CD4-positive, alpha-beta T cell treated with Interleukin-4 for 4 hours (primary cell): Measurements from ENCODE around the gene MRPL22.
"Not testable (repeated sequence)": the region's sequence is repeated elsewhere in the genome, so short reads cannot be mapped to it uniquely, and the experiment has no call there.

ENCODE experiments used
- DNase-seq: peaks from one replicate; pipeline ENCODE4 v3.0.0-alpha.2; 2020

Gene MRPL22

DNA sequence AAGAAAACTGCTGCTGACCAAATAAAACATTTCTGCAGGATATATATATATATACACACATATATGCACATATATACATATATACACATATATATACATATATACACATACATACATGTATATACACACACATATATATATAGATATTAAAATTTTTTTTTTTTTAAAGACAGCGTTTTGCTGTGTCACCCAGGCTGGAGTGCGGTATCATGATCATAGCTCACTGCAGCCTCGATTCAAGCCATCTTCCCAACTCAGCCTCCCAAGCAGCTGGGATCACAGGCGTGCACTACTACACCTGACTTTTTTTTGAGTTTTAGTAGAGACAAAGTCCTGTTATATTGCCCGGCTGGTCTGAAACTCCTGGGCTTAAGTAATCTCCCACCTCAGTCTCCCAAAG, 2.7 kb downstream of the MRPL22 start:
- DNase-seq: no peak

DNA sequence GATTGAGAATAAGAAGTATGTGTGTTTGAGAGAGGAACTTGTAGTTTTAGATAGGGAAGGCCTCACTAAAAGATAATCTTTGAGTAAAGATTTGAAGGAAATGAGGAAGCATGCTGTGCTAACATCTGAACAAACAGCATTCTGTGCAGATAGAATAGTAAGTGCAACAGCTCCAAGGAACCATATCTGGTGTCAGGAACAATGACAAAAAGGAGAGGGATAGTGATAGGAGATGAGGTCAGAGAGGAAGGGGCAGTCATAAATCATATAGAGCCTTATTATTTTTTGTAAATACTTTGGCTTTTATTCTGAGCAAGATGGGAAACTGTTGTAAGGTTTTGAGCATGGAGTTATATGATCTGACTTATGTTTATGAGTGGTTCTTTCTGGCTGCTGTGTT, 3.8 kb downstream of the MRPL22 start:
- no peak for DNase-seq

DNA sequence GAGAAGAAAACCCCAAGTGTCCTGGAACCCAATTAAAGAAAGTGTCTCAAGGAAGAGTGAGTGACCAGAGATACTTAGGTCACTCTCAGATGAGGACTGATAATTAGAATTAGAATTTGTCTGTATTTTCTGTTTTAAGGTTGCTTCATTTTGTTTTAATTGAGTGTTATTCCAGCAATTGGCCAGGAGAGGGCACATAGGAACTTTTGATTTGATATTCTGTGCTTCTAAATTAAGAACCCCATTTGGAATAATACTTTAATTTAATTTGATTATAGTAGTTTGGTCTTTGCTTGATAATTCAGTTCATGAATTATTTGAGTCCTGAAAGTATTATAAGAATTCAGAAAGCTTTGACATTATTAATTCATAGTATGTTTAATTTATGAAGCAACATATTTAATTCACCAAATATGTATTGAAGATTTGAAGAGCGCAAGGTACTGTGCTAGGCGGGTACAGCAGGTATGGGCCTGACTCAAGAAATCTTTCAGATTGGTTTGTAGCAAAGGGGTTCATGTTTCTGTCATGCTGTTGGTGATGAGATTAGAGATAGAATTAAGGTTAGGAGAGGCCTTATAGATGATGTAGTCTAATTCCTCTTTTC, 4.9 kb downstream of the MRPL22 start:
- peak; percentile 40 for DNase-seq

DNA sequence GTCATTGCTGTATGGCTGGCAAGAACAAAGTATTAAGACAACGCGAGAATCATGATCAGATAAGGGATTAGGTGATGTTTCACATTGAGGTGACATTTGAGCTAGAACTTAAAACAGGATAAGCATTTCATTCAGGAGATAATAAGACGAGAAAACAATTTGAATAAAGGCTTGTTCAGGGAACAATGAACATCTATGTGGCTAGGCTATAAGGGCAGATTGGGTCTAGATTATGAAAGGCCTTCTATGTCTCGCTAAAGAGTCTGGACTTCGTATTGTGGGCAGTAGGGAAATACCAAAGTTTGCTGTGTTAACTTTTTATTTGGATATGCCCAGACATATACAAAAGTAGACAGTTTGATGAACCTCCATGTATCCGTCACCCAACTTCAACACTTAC, 6.9 kb downstream of the MRPL22 start:
- no peak for DNase-seq

DNA sequence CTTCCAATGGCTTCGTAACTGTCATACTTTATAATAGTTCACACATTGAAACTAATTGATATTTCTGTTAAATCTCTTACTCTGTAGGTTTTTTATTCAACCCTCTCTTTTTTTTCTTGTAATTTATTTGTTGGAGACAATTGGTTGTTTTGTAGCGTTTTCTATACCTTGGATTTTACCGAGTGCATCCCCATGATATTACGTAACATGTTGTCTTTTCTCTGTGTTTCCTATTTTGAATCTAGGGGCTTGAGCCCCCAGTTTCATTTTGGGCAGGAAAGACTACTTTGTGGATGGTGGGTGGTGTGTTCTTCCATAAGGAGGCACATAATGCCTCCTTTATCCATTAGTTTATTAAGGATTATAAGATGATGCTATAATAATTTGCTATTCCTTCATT, 7.4 kb downstream of the MRPL22 start:
- no peak for DNase-seq

DNA sequence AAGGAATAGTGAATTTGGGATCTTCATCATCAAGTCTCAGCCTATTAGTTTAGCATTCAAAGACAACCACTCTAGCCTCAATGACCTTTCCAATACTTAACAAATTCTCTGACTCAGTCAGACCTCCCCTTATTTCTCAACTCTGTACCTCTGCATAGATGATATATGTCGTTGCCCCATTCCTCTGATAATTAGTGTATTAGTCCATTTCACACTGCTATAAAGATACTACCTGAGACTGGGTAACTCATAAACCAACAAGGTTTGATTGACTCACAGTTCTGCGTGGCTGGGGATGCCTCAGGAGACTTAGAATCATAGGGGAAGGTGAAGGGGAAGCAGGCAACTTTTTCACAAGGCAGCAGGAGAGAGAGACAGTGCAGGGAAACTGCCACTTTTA, 8.9 kb downstream of the MRPL22 start:
- DNase-seq: no peak

DNA sequence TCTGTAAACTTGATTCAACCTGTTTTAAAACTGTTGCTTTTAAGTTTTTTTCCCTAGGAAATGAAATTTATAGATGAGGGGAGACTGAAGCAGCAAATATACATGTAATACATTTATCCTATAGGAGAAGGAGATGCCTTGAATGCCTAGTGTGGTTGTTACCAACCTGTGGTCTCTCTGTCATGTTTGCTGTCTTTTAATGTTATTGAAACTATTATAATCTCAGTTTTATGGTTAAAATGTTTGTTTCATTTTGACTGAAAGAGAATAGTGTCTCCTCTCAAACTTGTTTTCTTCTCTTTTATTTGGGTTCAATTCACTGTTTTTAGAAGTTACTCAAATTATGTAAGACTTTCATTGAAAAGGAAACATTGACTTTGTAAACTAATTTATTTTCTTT, 15.8 kb downstream of the MRPL22 start:
- no peak for DNase-seq

DNA sequence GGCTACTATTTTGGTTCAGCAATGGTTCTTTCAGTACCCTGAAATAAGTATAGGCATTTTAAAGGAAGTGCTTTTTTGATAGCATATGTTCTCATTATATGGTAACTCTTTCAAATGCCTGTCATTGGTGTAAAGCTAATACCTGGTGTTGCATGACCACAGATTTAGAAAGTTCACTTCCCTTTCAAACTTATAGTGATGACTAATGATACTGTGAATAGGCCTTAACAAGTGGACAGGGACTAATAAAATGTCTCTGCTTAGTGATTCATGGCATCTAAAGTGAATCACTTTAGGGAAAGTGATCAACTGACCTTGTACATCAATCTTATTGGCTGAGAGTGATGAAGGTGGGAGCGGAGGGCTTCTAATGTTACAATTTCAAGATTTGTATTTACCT, 21.6 kb downstream of the MRPL22 start:
- DNase-seq: no peak

DNA sequence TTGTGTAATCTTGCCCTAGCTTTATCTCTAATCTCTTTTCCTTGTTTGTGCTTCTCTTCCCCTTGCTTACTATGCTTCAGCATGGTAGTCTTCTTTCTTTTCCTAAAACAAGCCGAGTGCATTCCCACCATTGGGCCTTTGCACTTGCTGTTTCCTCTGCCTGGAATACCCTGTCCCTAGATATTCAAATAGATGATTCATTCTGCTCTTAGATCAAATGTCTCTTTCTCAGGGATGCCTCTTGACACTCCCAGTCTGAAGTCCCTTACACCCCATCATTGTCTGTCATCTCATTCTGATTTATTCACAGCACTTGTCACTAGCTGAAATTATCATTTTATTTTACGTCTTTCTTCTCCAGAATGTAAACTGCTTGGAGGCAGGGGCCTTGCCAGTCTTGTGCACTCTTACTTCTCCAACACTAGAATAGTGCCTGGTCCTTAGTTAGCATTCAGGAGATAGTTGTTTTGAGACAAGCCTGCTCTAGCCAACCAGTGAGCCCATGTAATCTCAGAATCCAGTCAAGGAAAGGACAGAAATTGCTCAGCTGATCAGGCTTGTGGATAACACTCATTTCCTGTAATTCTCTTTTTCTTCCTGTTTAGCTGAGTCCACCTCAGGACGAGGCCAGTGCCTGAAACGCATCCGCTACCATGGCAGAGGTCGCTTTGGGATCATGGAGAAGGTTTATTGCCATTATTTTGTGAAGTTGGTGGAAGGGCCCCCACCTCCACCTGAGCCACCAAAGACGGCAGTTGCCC, 25.4 kb downstream of the MRPL22 start:
- no peak for DNase-seq

DNA sequence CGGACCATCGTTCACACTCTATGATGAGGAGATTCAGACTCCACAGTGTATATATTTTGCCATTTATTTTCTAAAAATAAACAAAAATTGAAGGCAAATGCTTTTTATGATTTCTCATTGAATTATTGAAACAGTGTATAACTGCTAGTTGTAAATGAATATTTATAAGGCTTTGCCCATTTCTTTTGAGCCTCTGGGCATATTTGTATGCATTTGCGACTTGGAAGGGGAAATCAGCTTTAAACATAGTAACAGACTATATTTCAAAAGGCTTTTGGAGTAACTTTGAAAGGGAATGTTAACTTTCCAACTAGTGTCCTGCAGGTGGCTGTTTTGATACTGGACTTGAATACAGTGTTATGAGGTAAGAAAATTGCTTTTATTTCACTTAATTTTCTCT, 26.0 kb downstream of the MRPL22 start:
- no peak for DNase-seq

DNA sequence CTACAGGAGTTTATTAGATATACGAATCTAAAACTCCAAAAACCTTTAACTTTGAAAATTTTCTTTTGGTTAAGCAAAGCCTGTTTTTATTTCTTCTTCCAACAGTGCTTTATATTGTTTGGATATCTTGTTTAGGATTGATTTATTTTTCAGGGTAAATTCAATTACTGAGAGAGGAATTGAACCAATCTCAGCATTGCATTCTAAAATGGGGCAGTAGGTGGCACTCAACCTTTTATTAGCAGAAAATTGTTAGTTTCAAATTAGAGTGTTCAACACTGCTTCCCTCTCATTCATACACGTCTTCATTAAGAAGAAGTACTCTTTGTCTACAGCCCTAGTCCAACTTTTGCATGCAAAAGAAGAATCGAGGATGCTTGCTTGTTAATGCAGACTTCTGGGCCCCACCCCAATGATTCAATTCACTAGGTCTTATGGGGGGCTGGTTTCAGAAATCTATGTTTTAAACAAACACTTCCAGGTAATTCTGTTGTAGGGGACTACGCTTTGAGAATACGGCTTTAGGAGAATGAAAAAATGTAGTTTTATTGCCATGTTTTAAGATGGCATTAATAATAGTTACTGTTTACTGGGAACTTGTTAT, 26.6 kb downstream of the MRPL22 start:
- DNase-seq: no peak

DNA sequence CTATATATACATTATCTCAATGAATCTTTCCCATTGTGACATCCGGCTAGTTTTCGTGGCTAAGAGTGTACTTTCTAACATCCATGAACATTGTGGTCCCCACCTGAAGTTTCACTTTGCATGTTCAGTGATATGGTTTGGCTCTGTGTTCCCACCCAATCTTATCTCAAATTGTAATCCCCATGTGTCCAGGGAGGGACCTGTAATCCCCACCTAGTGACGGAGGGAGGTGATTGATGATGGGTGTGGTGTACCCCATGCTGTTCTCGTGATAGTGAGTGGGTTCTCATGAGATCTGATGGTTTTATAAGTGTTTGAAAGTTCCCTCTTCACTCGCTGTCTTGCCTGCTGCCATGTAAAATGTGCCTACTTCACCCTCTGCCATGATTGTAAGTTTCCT, 28.1 kb downstream of the MRPL22 start:
- no peak for DNase-seq

DNA sequence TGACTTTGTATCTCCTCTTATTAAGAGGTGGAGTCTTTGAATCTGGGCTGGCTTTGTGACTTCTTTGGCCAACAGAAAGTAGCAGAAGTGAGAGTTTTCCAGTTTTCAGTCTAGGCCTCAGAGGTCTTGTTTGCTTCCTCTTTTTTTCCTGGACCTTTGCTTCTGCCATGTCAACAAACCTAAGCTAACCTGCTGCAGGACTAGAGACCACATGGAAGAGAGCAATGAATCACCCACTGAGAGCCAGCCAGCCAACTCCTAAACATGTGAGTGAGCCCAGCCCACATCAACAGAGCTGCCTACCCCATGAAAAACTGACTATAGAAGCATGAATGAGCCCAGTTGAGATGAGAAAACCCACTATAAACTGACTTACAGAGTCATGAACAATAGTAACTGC, 29.9 kb downstream of the MRPL22 start:
- no peak for DNase-seq

DNA sequence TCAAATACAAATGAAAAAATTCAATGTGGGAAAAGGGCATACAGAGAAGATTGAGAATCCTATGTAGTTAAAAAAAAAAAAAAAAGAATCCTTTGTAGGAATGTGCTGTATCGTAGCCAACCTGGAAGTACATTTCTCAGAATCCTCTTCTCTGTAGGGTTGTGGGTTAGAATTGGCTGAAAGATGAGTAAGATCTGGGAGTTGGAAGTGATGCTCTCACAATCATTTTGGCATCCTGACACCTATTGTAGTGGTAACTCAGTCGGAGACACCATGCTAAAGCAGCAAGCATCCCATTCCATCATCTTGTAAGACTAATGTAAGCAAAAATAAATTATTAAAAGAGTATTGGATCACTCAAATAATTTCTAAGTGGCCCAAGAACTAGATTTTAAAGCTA, 30.6 kb downstream of the MRPL22 start:
- no peak for DNase-seq

DNA sequence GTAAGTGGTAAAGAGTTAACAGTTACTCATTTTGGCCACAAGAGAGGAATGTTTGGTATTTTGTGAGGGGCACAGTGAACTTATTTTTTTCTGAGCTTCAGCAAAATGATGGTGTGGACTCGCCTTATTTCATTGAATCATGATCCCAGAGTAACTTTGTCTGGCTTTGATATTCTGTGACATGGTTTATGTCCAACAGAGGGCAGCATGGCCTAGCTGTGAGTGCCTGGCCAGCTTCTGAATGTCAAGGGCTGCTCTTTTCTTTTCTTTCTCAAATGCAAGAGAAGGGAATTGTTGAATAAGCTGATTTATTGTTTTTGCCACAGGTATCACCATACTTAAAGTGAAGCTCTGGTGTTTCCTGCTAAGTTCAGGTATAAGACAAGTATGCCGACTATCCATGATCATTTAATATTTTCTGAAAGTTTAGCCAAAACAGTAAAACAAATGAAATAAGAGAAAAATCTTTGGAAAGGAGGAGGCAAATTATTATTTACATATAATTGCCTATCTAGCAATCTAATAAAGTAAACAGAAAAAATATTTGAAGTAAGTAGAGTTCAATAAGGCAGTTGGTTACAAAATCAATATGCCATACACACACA, 31.7 kb downstream of the MRPL22 start:
- no peak for DNase-seq

DNA sequence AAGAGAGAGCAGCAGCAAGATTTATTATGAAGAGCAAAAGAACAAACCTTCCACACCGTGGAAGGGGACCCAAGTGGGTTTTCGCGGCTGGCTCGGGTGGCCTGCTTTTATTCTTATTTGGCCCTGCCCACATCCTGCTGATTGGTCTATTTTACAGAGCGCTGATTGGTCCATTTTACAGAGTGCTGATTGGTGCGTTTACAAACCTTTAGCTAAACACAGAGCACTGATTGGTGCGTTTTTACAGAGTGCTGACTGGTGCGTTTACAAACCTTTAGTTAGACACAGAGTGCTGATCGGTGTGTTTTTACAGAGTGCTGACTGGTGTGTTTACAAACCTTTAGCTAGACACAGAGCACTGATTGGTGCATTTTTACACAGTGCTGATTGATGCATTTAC, 35.2 kb downstream of the MRPL22 start:
- not testable (repeated sequence) for DNase-seq

DNA sequence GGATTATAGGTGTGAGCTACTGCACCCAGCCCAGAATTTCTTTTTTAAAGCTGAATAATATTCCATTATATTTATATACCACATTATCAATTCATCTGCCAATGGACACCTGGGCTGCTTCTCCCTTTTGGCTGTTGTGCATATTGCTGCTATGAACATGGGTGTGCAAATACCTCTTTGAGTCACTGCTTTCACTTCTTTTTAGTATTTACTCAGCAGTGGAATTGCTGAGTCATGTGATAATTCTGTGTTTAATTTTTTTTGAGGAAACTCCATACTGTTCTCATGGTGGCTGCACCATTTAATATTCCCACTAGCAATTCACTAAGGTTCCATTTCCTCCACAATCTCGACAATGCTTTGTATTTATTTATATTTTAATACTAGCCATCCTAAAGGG, 36.5 kb downstream of the MRPL22 start:
- DNase-seq: no peak

DNA sequence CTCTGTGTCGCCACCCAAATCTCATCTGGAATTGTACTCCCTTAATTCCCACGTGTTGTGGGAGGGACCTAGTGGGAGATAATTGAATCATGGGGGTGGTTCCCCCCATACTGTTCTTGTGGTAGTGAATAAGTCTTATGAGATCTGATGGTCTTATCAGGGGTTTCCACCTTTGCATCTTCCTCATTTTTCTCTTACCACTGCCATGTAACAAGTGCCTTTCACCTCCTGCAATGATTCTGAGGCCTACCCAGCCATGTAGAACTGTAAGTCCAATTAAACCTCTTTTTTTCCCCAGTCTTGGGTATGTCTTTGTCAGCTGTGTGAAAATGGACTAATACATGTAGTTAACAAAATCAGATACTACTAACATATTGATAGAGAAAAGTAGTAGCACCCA, 37.4 kb downstream of the MRPL22 start:
- DNase-seq: not testable (repeated sequence)

DNA sequence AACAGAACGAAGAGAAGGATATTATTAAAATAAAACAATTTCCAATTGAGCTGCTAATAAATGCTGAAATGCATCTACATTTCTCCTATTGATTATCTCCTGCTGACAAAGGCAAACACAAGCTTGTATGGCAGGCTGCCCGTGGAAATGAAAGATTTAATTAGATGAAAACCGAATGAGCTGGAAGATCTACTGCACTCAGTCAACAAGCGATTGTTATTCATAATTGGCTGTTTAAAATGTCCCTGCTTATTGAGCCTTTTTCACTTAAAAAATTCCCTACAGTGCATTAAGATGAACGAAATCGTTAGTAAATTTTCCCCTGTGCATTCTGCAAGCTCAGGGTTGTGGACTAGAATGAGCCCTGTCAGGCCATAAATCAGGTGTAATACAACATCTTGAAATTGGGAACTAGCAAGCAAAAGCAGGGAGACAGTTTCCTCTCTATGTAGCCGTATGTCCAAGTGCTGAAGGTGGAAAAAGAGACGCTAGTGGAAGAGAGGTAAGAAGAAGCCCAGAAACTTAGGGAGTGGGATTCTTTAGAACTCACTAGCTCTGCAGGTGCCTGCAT, 44.2 kb downstream of the MRPL22 start:
- DNase-seq: no peak

DNA sequence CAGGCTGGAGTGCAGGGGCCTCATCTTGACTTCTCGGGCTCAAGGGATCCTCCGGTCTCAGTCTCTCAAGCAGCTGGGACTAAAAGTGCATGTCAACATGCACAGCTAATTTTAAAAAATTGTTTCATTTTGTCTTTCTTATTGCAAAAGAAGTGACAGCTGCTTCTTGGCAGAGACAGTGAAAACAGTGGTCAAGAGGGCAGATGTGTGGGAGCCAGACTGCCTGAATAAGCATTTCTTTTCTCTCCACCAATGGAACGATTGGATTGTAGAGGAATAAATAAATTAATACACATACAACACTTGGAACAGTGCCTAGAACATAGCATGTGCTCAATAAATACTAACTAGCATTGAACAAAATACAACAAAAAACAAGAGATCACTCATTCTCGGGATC, 45.3 kb downstream of the MRPL22 start:
- DNase-seq: no peak

DNA sequence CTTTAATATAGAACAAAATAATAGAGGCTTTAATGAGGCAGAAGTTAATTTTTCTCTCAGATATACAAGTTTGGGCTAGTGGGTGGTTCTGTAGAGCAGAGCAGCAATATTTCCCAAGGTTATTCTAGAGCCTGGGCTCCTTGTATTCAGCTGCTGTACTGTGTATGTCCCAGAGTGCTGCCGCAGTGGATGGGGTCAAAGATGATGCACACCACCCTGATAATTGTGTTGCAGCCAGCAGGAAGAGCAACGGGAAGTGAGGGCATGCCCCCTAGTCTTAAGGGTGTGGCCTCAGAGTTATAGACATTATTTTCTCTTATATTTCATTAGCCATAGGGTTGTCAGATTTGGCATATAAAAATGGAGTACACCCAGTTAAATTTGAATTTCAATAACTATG, 48.8 kb downstream of the MRPL22 start:
- no peak for DNase-seq

DNA sequence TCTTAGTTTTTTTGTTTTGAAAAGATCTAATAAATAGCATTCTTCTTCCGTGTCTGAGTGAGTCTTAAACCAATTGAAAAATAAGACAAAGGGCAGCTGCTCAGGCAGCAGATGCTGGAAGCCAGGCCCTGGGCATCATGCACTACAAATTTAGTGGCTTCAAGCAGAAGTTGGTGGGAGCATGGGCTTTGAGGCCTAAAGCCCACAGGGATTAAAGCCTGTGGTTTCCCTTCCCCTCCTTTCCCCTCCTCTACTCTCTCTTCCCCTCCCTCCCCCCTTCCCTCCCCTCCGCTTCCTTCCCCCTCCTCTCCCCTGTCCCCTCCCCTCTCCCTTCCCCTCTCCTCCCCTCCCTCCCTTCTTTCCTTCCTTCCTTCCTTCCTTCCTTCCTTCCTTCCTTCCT, 52.6 kb downstream of the MRPL22 start:
- no peak for DNase-seq

DNA sequence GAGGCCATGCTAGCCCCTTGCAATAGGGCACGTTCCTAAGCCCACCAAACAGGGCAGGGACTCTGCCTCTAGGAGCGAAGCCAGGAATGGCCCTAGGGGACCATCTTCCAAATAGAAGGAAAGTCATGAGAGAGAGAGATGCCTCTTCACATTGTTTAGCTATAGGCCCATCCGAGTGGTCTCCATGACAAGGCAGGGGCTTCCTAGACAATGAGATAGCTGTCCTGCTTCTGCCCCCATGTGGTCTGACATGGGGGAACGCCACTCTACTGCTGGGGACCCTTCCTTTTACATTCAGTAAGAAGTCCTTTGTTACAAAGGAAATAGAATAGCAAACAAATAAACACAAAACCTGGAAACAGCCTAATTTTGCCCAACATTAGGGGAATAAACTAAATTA, 54.8 kb downstream of the MRPL22 start:
- no peak for DNase-seq

DNA sequence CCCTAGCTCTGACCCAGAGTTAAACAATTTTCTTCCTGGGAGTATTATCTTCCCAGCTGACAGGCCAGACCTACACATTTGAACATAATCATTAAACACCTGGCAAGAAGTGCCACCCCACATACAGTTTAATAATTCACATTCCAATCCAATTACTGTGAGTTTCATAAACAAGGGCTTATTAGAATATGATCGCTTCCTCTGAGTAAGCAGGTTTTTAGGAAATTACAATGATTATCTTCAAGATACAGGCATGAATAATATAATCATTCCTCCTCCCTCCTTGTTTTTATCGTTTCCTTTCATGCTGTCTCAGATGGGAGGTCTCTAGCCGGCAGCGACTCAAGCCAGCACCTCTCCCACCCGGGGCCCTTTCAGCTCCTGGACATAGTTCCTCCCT, 56.9 kb downstream of the MRPL22 start:
- DNase-seq: no peak
